ENCODE results near the gene DNAH14.
"Not testable (repeated sequence)": the region's sequence is repeated elsewhere in the genome, so short reads cannot be mapped to it uniquely, and the experiment has no call there.

The DNAH14 gene

DNA sequence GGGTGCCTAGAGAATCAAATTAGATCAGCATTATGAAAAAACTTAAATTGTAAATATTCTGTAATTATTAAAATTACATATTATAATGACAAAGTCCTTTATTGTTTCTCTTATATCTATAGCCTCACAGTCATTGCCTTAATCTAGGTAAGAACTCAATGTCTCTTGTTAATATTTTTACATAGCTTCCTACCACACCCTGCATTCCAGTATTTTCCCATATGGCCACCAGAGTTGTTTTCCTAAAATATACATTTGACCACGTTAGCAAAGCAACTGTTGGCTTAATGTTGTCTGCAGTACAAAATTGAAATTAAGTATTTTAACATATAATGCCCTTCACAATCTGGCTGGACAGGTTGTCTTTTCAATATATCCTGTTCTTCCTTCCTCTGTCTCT is 230.3 kb downstream of the DNAH14 start:
- DNase-seq = no peak

DNA sequence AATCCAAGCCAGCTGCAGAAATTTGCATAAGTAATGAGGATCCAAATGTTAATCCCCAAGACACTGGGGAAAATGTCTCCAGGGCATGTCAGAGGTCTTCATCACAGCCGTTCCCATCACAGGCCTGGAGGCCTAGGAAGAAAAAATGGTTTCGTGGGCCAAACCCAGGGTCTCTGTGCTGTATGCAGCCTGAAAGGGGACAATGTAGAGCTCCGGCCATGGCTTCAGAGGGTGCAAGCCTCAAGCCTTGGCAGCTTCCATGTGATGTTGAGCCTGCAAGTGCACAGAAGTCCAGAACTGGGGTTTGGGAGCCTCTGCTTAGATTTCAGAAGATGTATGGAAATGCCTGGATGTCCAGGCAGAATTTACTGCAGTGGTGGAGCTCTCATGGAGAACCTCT is 247.9 kb downstream of the DNAH14 start:
- DNase-seq = not testable (repeated sequence)

DNA sequence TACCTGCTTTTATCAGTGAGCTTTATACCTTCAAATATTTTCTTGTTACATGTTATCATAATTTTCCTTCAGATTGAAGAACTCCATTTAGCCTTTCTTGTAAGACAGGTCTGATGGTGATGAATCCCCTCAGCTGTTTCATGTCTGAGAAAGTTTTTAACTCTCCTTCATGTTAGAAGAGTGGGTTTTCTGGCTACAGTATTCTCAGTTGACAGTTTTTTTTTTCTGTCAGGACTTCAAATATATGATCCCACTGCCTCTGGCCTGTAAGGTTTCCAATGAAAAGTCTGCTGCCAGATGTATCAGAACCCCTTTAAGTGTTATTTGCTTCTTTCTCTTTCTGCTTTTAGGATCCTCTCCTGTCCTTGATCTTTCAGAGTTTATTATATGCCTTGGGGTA is 250.2 kb downstream of the DNAH14 start:
- no peak for DNase-seq

DNA sequence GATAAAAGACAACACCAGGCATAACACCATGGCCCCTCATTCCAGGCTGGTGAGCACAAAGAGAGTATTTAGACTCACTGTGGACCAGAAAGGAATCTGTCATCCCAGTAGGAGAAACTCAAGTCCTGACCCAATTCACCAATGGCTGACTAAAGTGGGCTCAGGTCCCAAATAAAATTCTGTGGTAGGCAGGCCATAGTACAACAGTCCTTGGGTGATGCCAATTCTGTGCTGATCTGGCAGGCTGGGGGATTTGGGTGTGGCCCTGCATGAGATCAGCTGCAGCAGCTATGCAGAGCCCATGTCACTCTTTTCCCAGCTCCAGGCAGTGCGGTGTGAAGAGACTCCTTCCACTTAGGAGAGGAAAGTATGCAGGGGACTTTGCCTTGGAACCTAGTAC is 253.2 kb downstream of the DNAH14 start:
- no peak for DNase-seq

DNA sequence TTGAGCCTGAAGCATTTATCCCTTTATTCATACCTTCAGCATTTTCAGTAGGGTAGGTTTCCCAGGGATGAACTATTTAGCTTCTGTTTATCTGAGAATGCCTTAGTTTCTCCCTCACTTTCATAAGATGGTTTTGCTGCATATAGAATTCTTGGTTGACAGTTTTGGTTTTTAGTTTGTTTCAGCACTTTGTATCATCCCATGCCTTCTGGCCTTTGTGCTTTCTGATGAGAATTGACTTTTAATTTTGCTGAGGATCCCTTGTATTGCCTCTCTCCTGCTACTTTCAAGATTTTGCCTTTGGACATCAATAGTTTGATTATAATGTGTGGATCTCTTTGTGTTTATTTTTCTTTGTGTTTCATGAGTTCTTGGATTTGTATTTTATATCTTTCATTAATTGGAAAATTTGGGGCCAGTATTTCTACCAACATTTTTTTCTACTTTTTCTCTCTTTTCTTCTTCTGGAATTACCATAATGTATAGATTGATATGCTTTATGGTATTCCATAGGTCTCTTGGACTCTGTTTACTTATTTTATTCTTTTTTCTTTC is 261.8 kb downstream of the DNAH14 start:
- no peak for DNase-seq

DNA sequence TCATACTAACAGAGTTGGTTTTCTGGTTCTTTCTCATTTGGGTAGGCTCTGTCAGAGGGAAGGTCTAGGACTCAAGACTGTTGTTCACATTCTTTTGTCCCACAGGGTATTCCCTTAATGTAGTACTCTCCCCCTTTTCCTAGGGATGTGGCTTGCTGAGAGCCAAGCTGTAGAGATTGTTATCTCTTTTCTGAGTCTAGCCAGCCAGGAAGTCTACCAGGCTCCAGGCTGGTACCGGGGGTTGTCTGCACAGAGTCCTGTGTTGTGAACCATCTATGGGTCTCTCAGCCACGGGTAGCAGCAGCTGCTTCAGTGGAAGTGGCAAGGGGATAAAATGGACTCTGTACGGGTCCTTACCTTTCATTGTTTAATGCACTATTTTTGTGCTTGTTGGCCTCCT is 272.0 kb downstream of the DNAH14 start:
- no peak for DNase-seq

DNA sequence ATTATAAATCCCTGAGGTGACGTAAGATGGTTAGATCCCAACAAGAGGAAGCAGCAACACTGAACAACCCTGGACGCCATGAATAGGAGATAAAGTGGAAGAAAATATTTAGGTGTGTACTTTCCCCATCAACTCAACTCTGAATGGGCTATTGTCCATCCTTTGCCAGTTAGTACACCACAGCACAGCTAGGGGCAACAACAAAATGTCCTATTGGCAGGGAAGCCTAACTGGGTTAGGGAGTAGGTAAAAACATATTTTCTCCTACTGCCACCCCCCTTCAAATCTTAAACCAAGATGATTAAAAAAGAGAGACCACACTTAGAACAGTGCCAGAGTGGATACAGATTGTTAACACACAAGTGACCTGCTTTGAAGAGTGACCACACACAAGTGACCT is 278.3 kb downstream of the DNAH14 start:
- DNase-seq = no peak

DNA sequence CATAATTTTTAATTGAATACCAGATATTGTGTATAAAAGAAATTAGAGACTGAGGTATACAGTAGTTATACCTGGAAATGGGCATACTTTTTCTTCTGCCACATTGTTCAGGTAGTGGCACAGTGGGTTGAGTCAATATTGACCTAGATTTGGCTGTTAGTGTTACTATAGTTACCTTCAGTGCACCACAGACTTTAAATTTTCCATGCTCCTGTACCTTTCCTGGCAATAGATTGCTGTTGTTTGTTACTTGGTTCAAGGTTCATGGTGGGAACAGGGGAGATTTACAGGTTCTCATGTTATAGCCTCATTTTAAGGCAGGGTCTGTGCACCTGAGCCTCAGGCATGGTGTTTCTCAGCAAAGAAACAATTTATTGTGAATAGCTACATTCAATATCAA is 279.7 kb downstream of the DNAH14 start:
- DNase-seq = no peak

DNA sequence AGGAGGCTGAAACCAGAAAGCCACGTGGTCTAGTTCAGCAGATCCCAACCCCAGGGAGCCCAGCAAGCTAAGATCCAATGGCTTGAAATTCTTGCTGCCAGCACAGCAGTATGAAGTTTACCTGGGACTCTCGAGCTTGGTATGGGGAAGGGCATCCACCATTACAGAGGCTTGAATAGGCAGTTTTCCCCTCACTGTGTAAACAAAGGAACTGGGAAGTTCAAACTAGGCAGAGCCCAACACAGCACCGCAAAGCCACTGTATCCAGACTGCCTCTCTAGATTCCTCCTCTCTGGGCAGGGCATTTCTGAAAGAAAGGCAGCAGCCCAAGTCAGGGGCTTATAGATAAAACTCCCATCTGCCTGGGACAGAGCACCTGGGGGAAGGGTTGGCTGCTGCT is 280.7 kb downstream of the DNAH14 start:
- DNase-seq = not testable (repeated sequence)

DNA sequence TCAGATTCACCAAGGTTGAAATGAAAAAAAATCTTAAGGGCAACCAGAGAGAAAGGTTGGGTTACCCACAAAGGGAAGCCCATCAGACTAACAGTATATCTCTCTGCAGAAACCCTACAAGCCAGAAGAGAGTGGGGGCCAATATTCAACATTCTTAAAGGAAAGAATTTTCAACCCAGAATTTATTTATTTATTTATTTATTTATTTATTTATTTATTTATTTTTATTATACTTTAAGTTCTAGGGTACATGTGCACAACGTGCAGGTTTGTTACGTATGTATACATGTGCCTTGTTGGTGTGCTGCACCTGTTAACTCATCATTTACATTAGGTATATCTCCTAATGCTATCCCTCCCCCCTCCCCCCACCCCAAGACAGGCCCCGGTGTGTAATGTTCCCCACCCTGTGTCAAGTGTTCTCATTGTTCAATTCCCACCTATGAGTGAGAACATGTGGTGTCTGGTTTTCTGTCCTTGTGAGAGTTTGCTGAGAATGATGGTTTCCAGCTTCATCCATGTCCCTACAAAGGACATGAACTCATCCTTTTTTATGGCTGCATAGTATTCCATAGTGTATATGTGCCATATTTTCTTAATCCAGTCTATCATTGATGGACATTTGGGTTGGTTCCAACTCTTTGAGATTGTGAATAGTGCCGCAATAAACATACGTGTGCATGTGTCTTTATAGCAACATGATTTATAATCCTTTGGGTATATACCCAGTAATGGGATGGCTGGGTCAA is 282.4 kb downstream of the DNAH14 start:
- not testable (repeated sequence) for DNase-seq

DNA sequence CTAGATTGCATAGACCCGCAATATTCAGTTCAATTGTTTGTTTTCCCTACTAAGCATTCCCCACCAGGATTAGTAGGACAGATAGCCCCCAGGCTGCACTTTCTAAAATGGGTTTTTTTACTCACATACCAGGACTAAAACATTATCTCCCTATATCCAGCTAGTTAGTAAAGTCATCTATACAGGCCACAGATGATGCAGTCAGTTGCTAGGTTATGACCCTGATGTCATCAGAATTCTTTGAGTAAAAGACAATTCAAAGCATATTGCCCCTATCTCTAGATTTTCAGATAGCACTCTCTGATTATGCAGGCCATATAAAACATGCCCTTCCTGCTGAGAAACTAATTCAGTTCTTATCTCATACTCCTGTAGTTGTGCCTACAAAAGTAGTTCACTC is 294.8 kb downstream of the DNAH14 start:
- DNase-seq = no peak

DNA sequence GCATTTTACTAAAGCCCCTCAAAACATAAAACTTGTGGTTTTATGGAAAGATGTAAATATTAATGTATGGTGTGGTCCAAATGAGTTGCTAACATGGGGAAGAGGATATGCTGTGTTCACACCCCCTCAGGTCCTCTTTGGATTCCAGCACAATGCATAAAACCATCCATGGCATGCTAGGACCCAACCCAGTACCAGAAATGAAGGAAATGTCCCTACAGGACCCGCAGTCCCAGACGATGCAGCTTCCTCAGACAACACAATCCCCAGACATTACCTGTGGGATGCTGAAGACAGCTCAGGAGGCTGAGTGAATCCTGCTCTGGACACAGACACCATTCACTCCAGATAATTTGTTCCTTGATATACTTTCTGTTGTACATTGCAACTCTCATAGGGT is 296.2 kb downstream of the DNAH14 start:
- no peak for DNase-seq

DNA sequence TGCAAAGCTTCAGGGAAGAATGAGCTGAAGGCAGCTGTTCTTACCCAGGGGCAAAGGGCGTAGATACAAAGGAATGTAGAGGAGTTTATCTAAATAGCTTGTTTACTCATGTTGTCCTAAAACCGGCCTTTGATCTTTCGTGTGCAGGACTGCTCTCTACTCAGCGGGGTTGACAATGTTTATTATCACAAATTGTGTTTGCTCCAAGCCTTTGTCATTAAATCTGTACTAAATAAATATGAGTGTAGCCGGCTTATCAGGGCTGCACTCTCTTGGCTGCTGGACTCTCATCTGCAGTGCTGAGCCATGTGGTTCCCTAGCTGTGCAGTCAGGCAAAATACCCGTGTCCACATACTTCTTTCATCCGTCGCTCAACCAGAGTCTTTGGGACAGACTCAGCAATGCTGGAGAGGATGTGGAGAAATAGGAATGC is 299.4 kb downstream of the DNAH14 start:
- DNase-seq = no peak

DNA sequence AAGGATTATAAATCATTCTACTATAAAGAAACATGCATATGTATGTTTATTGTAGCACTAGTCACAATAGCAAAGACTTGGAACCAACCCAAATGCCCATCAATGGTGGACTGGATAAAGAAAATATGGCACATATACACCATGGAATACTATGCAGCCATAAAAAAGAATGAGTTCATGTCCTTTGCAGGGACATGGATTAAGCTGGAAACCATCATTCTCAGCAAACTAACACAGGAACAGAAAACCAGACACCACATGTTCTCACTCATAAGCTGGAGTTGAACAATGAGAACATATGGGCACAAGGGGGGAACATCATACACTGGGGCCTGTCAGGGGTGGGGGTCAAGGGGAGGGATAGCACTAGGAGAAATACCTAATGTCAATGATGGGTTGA is 300.0 kb downstream of the DNAH14 start:
- not testable (repeated sequence) for DNase-seq

DNA sequence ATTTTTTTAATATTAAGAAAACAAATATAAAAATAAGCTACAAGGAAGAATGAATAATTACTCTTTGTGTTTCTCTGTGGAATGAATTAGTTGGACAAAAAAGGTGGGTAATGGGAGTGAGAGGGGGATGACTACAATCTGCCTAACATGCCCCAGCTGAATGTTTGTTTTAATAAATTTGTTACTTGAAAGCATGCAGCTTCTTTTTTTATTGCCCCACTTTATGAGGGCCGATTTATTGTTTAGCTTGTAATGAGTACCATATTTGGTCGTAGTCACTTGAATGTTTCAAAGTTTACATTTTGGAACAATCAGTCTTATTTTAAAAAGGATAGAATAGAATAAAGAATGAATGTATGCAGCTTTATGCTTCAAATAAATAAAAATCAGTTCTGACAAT is 301.0 kb downstream of the DNAH14 start:
- DNase-seq = no peak

DNA sequence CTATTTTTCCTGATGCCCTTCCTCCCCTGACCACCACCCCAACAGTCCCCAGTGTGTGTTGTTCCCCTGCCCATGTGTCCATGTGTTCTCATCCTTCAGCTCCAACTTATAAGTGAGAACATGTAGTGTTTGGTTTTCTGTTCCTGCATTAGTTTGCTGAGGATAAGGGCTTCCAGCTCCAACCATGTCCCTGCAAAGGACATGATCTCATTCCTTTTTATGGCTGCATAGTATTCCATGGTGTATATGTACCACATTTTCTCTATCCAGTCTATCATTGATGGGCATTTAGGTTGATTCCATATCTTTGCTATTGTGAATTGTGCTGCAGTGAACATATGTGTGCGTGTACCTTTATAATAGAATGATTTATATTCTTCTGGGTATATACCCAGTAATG is 303.5 kb downstream of the DNAH14 start:
- DNase-seq = not testable (repeated sequence)

DNA sequence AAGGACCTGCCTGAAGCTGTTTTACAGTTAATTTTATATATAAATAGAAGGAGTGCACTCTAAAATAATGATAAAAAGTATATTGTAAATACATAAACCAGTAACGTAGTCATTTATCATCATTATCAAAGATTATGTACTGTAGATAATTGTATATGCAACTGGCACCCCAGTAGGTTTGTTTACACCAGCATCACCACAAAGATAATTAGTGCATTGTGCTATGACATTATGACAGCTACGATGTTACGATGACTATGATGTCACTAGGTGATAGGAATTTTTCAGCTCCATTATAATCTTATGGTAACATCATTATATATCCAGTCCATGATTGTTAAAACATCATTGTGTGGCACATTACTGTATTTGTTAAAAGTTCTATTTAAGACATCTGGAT is 313.1 kb downstream of the DNAH14 start:
- no peak for DNase-seq

DNA sequence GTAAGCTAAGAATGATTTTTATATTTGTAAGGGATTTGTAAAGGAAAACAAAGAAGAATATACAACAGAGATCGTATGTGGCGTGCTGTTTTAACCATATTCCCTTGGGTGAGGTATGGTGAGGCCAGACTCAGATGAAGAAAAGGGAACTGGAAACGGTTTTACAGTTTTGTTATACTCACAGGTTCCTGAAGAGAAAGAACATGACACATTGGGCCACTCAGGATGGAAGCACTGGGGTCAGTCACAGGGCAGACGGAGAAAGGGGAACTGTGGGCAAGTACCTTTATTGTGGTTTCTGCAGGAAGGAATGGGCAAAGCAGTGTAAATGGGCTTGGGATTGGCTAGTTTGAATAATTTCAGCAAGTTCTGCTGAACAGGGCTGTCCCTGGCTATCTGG is 321.0 kb downstream of the DNAH14 start:
- no peak for DNase-seq

DNA sequence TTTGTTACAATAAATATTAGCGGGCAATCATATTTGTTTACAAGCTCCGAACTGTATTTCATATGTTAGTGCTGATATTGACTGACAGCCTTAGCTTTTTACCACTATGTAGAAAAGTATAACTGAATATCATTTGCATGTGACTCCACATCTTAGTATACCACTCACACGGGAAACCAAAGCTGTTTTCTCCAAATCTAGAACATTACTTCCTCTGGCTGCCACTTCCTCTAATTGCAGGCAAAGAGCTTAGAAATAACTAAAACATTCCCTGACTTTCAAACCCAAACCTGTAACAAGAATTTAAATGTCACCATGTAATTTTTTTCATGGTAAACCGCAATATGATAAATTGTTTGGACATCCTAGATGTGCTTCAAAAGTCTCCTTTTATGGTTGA is 323.7 kb downstream of the DNAH14 start:
- no peak for DNase-seq

DNA sequence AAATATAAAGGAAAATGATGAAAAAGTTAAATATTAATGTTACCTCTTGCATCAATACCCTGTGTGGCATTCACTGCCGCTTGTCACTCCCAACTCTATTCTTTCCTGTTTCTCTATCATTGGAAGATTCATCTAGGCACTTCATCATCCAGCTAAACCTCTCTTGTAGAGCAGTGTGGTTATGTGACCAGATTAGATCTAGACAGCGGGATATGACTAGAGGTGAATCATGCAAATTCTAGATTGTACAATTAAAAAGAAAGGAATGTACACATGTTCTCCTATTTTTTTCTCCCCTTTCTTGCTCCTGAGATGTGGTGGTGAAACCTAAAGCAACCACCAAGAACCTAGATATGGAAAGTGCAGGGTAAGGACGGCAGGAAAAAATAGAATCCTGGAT is 324.3 kb downstream of the DNAH14 start:
- no peak for DNase-seq

DNA sequence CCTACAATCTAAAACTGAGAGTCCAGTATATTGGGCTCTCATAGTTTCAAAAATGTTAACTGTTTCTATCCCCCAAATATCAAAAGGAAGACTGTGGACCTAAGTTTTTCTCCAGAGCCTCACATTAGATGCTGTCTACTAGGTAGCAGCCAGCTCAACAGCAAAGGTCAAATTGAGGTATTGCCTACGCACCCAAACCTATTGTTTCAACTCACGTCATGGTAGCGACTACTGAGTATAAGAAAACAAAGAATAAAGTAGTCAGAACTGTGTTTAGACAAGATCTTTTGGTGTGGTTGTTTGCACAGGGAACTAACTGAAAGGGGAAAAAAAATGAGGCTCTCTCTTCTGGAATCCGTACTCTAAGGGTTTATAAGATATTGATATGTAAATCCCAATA is 325.2 kb downstream of the DNAH14 start:
- no peak for DNase-seq

DNA sequence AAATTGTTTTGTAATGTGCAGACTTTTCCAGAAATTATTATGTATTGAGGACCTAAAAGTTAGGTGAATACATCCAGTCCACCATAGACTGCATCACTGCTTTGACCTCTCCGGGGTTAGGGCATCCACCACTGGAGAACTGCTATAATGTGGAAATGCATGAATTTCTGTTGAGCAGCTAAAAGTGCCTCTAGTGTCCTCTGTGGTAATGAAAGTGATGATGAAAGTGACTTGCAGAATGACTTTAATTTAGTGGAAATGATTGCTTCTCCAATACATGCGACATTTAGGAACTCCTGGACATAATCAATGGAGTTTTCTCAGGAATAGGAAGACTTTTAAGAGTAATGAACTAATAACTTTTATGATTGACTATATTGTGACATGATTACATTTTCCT is 327.6 kb downstream of the DNAH14 start:
- DNase-seq = no peak

DNA sequence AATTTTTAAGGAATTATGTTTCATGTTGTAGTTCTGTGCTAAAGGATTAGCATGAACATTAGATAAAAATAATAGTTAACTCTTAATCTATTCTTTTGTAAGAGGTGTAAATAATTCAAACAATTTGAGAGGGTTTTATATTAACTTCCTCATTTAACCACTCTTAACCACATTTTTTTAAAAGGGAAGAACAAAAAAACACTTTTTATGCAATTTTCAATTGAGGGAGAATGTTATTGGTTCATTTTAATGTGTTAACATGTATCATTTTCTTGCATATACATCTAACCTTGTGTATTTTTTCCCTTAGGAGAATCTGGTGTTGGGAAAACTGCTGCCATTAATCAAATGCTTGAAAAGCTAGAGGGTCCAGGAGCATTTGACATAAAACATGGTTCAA is 329.3 kb downstream of the DNAH14 start:
- DNase-seq = no peak

DNA sequence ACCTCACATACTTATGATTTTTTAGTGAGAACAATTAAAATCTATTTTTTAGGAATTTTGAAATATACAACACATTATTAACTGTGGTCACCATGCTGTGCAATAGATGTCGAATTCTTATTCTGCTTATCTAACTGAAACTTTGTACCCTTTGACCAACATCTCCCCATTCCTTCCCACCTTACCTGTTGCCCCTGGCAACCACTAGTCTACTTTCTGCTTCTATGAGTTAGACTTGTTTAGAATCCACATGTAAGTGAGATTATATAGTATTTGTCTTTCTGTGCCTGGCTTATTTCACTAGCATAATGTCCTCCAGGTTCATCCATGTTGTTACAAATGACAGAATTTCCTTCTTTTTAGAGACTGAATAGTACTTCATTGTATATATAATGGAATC is 330.1 kb downstream of the DNAH14 start:
- DNase-seq = no peak

DNA sequence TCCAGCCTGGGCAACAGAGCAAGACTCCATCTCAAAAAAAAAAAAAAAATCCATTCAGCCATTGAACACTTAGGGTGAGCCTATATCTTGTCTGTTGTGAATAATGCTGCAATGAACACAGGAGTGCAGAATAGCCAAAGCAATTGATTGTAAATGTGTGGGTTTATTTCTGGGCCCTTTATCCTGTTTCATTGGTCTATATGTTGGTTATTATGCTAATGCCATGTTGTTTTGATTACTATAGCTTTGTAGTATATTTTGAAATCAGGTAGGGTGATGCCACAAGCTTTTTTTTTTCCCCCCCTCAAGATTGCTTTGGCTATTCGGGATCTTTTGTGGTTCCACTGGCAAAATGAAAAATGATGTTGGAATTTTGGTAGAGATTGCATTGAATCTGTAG is 330.8 kb downstream of the DNAH14 start:
- DNase-seq = no peak
